A673 (cell line): ENCODE results near the gene PIGA.
"Not testable (repeated sequence)": the region's sequence is repeated elsewhere in the genome, so short reads cannot be mapped to it uniquely, and the experiment has no call there.

Experiments
- EZH2 ChIP-seq: fragments of 200-600 bp; sonication (generic); IDR thresholded peaks from 2 replicates; pipeline ENCODE4 v1.6.1; 2017; ENCODE audit warnings: borderline replicate concordance, low read depth, mild to moderate bottlenecking, mixed read lengths, antibody characterized with exemption, low read length; ENCODE audit not compliant: poor library complexity, severe bottlenecking
- TF ChIP-seq, protein P1 (sequence below): fragments of 300-800, 200-600 bp; sonication (generic); conservative IDR thresholded peaks from 2 replicates; pipeline ENCODE4 v1.5.1; 2017; ENCODE audit warnings: low read depth, mild to moderate bottlenecking, antibody characterized with exemption, low read length, moderate library complexity, mixed read lengths

DNA sequence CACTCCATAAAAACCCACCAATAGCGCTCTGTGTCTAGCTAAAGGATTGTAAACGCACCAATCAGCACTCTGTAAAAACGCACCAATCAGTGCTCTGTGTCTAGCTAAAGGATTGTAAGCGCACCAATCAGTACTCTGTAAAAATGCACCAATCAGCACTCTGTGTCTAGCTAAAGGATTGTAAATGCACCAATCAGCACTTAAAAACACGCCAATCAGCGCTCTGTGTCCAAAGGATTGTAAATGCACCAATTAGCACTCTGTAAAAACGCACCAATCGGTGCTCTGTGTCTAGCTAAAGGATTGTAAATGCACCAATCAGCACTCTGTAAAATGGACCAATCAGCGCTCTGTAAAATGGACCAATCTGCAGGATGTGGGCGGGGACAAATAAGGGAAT is 62.0 kb downstream of the PIGA start:
- TF ChIP-seq, protein P1, sequence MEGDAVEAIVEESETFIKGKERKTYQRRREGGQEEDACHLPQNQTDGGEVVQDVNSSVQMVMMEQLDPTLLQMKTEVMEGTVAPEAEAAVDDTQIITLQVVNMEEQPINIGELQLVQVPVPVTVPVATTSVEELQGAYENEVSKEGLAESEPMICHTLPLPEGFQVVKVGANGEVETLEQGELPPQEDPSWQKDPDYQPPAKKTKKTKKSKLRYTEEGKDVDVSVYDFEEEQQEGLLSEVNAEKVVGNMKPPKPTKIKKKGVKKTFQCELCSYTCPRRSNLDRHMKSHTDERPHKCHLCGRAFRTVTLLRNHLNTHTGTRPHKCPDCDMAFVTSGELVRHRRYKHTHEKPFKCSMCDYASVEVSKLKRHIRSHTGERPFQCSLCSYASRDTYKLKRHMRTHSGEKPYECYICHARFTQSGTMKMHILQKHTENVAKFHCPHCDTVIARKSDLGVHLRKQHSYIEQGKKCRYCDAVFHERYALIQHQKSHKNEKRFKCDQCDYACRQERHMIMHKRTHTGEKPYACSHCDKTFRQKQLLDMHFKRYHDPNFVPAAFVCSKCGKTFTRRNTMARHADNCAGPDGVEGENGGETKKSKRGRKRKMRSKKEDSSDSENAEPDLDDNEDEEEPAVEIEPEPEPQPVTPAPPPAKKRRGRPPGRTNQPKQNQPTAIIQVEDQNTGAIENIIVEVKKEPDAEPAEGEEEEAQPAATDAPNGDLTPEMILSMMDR = not testable (repeated sequence)
- TF ChIP-seq EZH2 = not testable (repeated sequence)
